HG02884 (cell line): ENCODE measurements around the gene OSMR.

Source experiments
- ATAC-seq: cut with Tn5 transposase; IDR thresholded peaks from one replicate; pipeline ENCODE4 v1.9.1; 2021; ENCODE audit warnings: mild to moderate bottlenecking, moderate library complexity; ENCODE audit not compliant: unreplicated experiment

The OSMR gene

DNA sequence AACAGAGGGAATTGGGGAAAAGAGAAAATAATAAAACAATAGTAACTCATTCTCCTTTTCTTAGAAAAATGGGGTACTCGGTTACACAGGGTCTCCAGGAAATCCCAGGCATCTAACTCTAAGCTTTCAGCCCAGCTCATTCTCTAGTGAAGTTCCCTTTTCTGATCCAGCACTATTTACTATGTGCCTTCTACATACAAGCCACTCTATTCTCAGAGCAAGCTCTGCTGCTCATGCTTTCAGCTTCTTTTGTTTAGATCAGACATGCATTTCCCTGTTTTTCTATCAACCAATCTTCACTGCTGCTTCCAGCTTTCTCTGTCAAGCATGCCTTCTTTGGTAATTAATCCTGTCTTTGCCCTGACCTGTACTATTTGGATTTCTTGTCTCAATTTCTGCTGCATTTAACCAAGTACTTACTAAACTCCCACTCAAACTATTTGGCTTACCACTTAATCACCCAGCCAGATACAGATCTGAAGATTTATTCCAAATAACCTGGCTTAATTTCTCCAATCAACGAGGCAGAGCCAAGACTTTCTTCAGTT, 25.3 kb downstream of the OSMR start:
- ATAC-seq, result no peak

DNA sequence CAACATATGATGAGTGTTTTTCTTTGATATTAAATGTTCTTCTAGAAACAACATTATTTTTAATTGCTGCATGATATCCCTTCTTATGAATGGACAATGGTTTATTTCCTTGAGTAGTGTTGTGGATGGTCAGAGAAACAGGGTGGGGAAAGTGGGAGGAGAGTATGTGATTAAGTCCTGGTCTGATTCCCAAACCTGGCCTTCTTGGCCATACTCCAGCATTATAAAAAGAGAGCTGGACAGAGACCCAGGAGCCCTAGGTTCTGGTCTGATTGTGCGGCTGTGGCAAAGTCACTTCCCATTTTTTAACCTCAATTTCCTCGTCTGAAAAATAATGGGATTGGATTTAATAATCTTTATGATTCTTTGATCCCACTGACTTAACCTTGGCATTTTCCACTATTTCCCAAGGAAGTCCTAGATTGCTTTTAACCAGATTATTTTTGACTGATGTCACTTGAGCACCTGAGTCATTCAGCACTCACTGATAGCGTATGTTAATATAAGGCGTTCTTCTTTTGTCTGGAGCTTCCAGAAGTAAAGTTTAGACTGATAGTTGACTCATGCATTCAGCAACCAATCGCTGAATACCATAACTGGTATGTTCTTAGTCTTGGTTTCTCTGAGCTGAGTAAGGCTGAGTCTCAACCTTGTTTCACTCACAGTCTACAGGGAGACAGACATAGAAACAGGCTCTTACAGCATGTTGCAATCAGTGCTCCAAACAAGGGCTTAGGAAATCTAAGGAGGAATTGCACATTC, 26.2 kb downstream of the OSMR start:
- ATAC-seq, result no peak

DNA sequence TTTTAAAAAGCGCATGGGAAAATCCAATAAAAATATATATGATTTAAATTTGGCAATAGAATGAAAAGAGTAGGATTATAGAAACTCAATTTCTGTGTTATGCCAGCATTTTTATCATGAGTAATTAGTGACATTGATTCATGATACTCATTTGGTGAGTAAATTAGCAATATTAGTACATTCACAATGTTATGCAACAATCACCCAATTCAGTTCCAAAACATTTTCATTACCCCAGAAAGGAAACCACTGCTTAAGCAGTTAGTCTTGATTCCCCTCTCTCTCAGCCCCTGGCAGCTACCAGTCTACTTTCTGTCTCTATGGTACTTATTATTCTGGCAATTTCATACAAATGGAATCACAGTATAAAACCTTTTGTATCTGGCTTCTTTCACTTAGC, 27.0 kb downstream of the OSMR start:
- no peak for ATAC-seq

DNA sequence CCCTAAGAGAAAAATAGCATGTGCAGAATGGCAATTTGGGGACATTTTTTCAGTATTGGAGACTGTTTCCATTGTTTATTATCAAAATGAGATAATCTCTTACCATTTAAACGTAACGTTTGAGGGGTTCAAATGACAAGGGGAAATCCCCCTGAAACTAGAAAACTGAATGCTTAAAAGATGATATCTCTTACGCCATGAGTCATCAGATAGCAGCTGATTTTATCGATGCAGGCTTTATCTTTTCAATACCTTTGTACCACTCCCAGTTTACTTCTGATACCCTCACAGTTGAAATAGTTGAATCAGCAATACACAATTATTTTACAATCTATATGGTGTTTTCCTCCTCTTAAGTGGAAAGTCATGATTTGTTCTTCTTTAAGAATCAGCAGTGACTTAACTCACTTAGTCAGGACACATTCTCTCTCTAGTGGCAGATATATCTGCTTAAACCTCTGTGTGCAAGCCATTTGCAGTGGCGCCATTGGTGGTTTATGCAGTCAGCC, 29.2 kb downstream of the OSMR start:
- ATAC-seq, result no peak

DNA sequence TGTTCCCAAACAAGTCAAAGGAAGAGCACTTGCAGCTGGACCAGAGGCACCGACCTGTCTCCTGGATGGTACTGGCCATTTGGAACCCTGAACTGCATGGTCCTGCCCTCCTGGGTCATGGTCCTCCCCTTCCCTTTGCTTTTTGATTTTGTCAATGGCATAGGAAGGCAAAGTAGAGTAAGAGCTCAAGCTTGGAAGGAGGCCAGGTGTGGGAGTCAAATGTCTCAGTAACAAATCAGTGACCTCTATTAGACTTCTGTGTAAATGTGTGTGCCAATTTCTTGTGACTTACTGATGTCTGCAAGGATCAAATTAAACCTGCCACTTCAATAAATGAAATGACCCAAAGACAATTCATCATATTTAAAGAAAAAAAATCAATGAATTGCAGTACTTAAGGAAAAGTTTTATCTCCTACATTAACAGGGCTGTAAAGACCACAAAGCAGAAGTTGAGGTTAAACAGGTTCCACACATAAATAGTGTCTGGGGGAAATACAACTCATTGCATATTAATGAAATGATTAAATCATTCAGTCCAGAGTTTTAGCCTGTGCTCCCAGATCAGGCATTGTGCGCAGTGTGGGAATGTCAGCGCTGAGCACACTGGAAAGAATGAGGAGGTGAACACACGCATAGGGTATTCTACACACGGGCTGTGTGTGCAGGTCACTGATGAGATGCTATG, 32.7 kb downstream of the OSMR start:
- ATAC-seq, result no peak

DNA sequence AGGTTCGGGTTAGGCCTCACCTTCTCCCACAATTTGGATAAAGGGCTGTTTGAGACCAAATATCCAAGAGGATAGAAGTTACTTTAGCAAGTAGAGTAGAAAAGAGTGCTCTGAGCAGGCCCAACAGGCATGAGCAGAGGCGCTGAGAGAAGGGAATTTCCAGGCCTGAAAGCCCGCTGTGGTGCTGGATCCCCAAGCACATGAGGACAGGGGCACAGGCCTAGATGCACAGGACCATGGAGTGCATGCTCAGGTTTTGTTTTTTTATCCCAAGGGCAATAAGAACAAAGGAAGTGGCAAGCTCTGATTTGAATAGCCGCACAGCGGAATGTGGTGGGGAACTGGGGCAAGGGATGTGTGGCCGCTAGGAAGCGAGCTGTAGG, 33.3 kb downstream of the OSMR start:
- no peak for ATAC-seq

DNA sequence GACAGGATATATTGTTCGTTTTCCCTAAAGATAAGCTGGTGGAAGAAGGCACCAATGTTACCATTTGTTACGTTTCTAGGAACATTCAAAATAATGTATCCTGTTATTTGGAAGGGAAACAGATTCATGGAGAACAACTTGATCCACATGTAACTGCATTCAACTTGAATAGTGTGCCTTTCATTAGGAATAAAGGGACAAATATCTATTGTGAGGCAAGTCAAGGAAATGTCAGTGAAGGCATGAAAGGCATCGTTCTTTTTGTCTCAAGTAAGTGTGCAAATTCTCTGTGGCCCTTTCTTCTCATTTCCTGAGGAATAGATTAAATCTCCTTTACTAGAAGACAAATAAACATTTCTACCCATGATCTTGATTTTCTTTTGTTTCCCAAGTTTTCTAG, 38.0 kb downstream of the OSMR start:
- ATAC-seq, result no peak

DNA sequence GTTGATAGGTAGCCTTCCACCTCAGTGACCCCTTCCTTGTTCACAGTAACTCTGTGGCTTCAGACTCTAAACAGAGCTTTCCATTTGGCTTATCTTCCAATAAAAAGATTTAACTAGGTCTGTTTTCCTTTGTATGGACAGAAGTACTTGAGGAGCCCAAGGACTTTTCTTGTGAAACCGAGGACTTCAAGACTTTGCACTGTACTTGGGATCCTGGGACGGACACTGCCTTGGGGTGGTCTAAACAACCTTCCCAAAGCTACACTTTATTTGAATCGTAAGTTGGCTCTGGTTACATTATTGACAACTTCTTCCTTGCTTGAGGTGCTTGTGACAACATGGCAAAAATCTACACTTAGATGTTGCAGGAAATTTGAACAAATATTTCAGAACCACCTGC, 39.4 kb downstream of the OSMR start:
- no peak for ATAC-seq

DNA sequence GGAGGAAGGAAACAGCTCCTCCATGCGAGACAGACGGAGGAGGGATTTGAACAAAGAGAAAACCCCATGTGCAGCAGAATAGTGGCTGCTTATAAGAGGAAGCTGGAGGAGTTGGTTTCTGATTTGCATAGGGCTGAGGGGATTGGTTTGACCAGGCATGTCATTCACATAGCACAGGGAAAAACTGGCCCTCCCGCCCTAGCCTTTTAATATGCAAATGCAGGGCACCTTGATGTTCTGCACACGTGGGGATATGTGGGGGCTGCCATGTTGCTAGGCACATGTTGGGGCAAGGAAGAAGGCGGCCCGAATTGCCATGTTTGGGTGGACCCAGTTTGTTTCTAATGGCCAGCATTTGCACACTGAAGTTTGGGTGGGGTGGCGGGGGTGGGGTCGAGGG, 42.2 kb downstream of the OSMR start:
- no peak for ATAC-seq

DNA sequence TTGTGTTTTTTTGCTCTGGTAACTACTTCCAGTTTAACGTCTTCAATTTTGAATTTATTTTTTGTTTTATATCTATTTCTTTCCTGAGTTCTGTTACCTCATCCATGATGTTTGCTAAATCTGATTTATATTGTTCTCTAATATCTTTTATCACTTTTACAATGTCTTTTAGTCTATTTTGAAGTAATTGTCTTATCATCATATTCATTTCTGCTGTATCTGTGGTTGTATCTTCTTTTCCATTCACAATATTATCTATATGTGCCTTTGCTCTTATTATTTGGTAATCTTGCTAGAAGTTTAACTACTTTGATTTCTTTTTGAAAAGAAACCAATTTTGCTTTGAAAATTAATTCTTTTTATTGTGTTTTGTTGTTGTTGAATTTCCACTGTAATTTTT, 43.6 kb downstream of the OSMR start:
- no peak for ATAC-seq

DNA sequence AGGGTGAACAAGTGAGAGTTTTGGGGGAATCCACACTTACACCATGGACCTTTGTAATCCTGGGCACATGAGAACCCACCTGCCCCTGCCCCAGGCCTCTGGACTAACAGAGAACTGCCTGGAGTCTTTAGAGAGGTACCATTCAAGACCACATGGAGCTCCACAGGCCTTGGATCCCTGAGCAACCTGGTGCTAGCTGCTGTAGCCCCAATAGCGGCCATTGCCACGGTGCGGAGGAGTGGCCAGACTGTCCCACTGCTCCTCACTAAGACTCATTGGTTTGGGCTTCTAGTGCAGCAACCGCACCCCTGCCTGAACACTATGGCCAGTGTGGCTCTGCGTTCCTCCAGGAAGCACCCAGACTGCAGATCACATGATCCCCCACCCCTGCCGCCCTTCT, 45.8 kb downstream of the OSMR start:
- no peak for ATAC-seq

DNA sequence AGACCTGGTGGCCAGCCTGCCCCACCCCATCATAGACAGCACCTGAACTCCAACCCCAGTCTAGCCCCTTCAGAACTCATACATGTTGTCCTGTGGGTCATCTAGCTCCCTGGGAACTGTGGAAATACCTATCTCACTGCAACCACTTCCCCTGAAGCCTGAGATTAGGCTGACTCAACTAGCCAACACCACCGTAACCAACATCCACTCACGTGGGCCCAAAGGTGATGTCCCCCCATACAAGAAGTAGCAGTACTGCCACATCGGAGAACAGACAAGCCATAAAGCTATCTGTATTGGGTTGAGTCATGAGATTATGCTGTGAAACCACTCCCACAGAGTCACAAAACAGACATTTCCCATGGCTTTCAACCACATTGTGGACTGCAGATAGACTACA, 46.6 kb downstream of the OSMR start:
- ATAC-seq, result no peak

DNA sequence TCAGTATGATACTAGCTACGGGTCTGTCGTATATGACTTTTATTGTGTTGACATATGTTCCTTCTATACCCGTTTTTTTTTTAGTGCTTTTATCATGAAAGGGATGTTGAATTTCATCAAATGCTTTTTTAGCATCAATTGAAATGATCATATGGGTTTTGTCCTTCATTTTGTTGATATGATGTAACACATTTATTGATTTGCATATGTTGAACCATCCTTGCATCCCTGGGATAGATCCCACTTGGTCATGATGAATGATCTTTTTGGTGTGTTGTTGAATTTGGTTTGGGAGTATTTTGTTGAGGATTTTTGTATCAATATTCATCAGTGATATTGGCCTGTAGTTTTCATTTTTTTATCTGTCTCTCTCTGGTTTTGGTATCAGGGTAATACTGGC, 50.9 kb downstream of the OSMR start:
- no peak for ATAC-seq

DNA sequence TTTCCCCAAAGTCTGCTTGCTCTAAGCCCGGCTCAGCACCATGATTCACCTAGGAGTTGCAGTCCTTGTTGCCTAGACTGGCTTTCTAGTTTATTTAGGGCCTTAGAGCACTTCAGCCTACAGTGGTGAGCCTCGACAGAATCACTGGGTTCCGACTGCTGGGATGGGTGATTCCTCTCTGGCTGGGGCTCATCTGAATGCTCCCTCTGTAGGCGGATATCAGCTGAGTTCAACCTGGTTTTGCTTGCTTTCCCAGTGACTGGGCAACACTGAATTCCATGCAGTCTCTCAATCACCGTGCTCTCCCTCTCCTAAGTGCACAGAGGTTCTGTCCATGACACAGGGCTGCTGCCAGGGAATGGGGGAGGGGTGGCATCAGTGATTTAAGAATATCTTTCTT, 54.1 kb downstream of the OSMR start:
- no peak for ATAC-seq

DNA sequence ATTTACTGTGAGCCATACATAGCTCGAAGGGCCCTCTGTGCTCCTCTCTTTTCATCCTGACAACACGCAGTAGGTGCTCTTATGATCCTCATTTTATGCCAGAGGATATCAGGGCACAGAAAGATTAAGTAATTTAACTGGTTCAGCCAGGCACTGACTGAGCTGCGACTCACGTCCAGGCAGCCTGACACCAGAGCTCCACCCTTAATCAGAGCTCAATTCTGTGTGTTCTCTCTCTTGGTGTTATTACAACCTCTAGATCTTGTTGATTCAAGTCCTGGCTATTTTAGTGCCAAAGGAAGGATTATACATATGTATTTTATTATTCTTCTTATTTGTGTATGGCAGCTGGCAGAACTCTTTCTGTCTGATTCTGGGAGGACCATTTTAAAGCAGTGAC, 59.7 kb downstream of the OSMR start:
- ATAC-seq, result no peak

DNA sequence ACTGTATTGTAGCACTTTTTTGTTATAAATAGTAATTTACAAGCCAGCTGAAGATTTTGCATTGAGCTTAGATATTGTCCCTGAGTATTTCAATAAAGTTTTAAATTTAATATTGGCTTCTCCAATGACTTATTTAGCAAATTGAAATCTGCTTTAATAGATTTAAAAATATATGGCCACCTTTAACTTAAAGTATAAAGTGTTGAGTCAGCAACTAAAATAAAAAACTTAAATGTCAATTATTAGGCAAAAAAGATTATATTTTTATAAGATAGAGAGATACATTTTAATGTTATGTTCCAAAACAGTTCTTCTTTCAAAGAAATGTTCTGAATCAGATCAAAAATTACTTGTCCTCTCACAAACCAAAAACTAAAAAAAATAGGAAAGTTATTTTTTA, 60.7 kb downstream of the OSMR start:
- no peak for ATAC-seq

DNA sequence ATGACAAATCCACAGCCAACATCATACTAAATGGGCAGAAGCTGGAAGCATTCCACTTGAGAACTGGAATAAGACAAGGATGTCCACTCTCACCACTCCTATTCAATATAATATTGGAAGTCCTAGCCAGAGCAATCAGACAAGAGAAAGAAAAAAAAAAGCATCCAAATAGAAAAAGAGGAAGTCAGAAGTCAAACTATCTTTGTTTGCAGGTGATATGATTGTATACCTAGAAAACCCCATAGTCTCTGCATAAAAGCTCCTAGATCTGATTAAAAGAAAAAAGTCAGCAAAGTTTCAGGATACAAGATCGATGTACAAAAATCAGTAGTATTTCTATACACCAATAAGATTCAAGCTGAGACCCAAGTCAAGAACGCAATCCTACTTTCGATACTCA, 66.1 kb downstream of the OSMR start:
- ATAC-seq, result no peak

DNA sequence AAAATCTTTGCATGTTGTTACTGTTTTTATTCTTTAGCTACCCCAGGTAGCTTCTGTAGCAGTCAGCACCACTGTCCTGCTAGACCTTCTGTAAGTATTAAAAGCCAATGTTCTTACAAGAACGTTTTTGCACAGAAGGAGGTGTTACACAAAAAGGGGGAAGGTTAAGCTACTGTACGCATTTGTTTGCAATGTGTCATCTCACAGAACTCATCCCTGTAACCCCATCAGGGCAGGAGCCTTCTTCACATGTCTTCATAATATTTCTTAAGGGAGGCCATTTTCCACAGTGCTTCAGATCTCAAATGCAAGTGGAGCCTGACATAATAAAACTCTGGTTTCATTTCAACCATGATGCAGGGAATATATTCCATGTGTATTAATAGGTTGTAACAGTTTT, 67.9 kb downstream of the OSMR start:
- no peak for ATAC-seq

DNA sequence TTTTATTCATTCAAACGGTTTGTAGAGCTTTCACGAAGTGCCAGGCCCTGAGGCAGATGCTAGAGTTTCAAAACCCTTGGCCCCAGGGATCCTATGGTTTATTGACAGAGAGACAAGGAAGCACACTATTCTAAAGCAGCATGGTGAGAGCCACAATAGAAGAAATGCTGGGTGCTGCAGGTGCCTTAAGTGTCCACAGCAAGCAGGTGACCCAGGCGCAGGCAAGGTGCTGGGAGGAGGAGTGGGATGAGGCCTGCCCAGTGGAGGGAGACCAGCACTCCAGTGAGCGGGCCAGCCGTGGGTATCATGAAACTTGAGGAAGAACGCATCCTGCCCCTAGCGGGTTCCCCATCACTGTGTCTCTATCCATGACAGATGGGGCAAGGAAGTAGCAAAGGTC, 71.0 kb downstream of the OSMR start:
- no peak for ATAC-seq

DNA sequence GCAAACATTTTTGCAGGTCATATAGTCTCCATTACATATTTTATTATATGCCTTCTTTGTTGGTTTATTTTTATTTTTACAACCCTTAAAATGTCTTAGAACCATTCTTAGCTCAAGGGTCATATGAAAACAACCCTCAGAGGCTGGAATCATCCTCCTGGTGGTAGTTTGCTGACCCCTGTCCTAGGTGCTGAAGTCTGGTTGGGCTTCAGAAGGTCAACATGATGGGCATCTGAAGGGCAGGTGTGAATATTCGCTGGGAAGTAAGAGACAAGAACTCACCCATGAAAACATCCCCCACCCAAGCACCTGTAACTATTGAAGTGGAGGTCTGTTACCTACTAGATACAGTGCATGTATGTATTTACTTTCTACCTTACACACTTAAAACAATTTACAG, 75.4 kb downstream of the OSMR start:
- no peak for ATAC-seq

DNA sequence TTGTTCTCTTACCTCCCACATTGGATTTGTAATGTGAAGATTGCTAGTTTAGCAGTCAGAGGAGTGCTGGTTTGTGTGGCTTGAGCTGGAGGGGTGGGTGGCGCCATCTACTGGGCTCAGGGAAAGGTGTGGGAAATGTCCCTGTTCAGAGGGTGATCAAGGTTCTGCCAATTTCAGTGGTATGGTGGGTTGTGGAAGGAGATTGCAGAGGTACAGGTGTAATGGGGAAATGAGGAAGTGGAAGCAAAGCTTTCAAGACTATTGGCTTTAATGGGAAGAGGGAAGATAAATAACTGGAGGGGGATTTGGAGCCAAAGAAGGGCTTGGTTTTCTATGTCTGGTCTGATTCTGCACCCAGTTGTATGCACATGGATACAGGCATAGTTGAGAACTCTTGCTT, 76.4 kb downstream of the OSMR start:
- ATAC-seq, result peak; percentile 60

DNA sequence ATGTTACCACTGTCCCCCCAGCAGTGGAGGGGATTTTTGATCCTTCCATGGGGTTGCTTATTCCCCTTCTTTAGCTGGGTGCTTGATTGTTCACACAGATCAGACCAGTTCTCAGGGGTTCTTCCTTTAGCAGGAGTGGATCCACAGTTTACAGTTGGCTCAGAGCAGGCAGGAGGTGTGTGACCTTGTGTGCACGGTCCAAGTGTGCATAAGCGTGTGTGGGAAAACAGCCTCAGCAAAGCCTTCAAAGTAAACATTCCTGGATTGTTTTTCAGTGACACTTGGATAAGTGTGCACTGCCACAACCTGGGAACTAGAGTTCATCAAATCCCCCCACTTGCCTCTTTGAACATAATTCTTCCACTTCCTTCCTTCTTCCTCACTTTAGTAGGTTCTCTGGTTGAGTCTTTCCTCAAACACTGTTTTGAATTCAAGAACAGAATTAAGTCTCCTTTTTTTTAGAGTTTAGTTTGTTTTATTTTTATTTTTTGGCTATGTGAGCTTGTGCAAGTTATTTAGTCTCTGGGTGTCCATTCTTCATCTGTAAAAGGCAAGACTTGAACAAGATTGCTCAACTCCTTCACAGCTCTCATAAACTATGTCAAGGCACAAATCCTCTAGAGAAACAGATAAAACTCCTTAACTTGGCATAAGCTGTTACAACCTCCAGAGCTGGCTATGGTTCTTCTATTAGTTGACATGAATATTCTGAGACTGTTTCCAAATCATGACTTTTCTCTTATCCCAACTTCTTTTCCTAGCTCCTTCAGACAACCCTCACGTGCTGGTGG, 78.0 kb downstream of the OSMR start:
- no peak for ATAC-seq
